ENCODE results near the gene CC2D2A.
"Not testable (repeated sequence)": the region's sequence is repeated elsewhere in the genome, so short reads cannot be mapped to it uniquely, and the experiment has no call there.

The CC2D2A gene

GRCh38 chr4:15601862-15602261 lies 132.2 kb downstream of the CC2D2A start:
- H3K4me1 ChIP-seq (ENCODE audit: control insufficient read depth, insufficient read depth, low read length): no peaks in the 10 kb centered on the region
- no peaks in the 10 kb centered on the region for H3K9me3 ChIP-seq (replicated peaks; ENCODE audit: low read length)
- peaks cover 66% of the 10 kb centered on the region for H3K36me3 ChIP-seq (ENCODE audit: insufficient read depth, low read length)

DNA sequence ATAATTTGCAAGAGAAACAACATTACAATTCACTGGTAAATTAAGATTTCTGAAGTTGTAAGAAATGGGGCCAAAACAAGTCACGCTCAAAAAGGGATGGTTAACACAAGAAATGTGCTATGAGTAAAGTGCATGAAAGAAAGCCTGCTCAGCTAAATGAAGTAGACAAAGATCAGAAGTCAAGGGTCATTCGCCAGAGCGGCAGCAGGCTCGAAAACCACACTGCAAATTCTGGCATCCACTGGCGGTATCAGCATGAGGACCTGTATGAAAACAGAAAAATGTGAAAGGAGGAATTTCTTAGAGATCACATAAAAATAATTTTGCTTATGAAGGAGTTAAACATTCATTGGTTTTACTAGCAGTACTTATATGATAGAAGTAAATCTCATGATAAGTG lies 135.9 kb downstream of the CC2D2A start:
- Histone ChIP-seq H3K4me1 (ENCODE audit: control insufficient read depth, insufficient read depth, low read length) (no peaks in the 10 kb centered on the region), H3K9me3 (replicated peaks; ENCODE audit: low read length) (no peaks in the 10 kb centered on the region), H3K9ac (ENCODE audit: low read depth, low read length) (no peak overlapping the region), H3K27me3 (ENCODE audit: control insufficient read depth, insufficient read depth, low read length) (no peaks in the 10 kb centered on the region), H3K36me3 (ENCODE audit: insufficient read depth, low read length) (peaks cover 44% of the 10 kb centered on the region), H3K4me3 (ENCODE audit: low read length) (no peak overlapping the region), H3K4me2 (ENCODE audit: low read length) (no peak overlapping the region)

More at GRCh38 chr4:15601862-15602261, 132.2 kb downstream of the CC2D2A start:
- Histone ChIP-seq H3K27me3 (ENCODE audit: control insufficient read depth, insufficient read depth, low read length) (no peaks in the 10 kb centered on the region), H3K4me2 (ENCODE audit: low read length) (no peak overlapping the region), H3K9ac (ENCODE audit: low read depth, low read length) (no peak overlapping the region), H3K4me3 (ENCODE audit: low read length) (no peak overlapping the region)

- H3K4me2 ChIP-seq (ENCODE audit: low read length): no peak overlapping the region
- H3K9ac ChIP-seq (ENCODE audit: low read depth, low read length): no peak overlapping the region
- no peaks in the 10 kb centered on the region for H3K4me1 ChIP-seq (ENCODE audit: control insufficient read depth, insufficient read depth, low read length)
- H3K27me3 ChIP-seq (ENCODE audit: control insufficient read depth, insufficient read depth, low read length): no peaks in the 10 kb centered on the region
- H3K4me3 ChIP-seq (ENCODE audit: low read length): no peak overlapping the region
- peaks cover 14% of the 10 kb centered on the region for H3K36me3 ChIP-seq (ENCODE audit: insufficient read depth, low read length)
- no peaks in the 10 kb centered on the region for H3K9me3 ChIP-seq (replicated peaks; ENCODE audit: low read length)
Measured at GRCh38 chr4:15610855-15611254, 141.2 kb downstream of the CC2D2A start.

DNA sequence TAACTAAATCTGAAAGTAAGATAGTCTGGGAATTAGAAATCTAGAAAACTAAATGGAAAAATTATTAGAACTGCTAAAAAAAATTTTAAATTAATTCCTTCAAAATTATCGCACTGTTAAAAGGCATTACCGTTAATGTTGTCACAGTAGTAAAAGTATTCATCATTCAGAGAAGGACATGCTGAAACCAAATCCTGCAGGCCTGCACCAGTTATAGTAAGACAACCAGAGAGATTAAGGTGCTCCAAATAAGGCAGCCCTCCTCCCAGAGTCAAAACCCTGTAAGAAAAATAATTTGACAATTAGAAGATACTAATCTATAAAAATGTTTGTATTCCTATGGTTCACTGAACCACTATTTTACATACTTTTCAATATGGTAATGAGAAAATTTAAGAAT lies 142.5 kb downstream of the CC2D2A start:
- Histone ChIP-seq H3K4me1 (ENCODE audit: control insufficient read depth, insufficient read depth, low read length) (no peaks in the 10 kb centered on the region), H3K9me3 (replicated peaks; ENCODE audit: low read length) (no peaks in the 10 kb centered on the region), H3K4me2 (ENCODE audit: low read length) (no peak overlapping the region), H3K9ac (ENCODE audit: low read depth, low read length) (no peak overlapping the region), H3K36me3 (ENCODE audit: insufficient read depth, low read length) (peaks cover 14% of the 10 kb centered on the region), H3K27me3 (ENCODE audit: control insufficient read depth, insufficient read depth, low read length) (no peaks in the 10 kb centered on the region), H3K4me3 (ENCODE audit: low read length) (no peak overlapping the region)

DNA sequence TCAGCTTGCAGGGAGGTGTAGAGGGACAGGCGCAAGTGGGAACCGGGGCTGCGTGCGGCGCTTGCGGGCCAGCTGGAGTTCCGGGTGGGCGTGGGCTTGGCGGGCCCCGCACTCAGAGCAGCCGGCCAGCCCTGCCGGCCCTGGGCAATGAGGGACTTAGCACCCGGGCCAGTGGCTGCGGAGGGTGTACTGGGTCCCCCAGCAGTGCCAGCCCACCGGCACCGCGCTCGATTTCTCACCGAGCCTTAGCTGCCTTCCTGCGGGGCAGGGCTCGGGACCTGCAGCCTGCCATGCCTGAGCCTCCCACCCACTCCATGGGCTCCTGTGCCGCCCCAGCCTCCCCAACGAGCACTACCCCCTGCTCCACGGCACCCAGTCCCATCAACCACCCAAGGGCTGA lies 145.2 kb downstream of the CC2D2A start:
- not testable (repeated sequence) for H3K4me2 ChIP-seq (ENCODE audit: low read length); H3K9ac ChIP-seq (ENCODE audit: low read depth, low read length); H3K27me3 ChIP-seq (ENCODE audit: control insufficient read depth, insufficient read depth, low read length); H3K4me3 ChIP-seq (ENCODE audit: low read length); H3K9me3 ChIP-seq (replicated peaks; ENCODE audit: low read length); H3K4me1 ChIP-seq (ENCODE audit: control insufficient read depth, insufficient read depth, low read length)
- peaks cover 12% of the 10 kb centered on the region for H3K36me3 ChIP-seq (ENCODE audit: insufficient read depth, low read length)

- not testable (repeated sequence) for H3K36me3 ChIP-seq (ENCODE audit: insufficient read depth, low read length); H3K4me3 ChIP-seq (ENCODE audit: low read length); H3K9me3 ChIP-seq (replicated peaks; ENCODE audit: low read length); H3K9ac ChIP-seq (ENCODE audit: low read depth, low read length); H3K4me1 ChIP-seq (ENCODE audit: control insufficient read depth, insufficient read depth, low read length); H3K27me3 ChIP-seq (ENCODE audit: control insufficient read depth, insufficient read depth, low read length); H3K4me2 ChIP-seq (ENCODE audit: low read length)
Measured at GRCh38 chr4:15617407-15617806, 147.7 kb downstream of the CC2D2A start.

DNA sequence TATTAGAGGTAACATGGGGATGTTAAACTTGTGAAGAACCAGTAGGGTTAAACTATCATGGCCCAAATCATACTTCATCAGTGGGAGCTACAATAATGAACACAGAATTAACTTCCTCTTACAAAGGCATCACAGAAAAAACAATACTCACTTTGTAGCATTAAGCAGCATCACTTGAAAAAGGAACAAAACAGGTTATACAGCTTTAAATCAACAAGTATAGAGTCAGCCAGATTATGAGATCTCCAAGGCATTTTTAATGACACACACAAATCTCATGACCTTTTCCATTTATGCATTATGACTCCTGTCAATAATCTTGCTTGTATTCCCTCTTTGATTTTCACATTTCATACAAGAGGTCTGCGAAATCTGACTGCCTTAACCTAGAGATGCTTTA lies 167.1 kb downstream of the CC2D2A start:
- Histone ChIP-seq H3K4me2 (ENCODE audit: low read length) (no peak overlapping the region), H3K9ac (ENCODE audit: low read depth, low read length) (no peak overlapping the region), H3K27me3 (ENCODE audit: control insufficient read depth, insufficient read depth, low read length) (no peaks in the 10 kb centered on the region), H3K9me3 (replicated peaks; ENCODE audit: low read length) (no peaks in the 10 kb centered on the region), H3K4me3 (ENCODE audit: low read length) (no peak overlapping the region), H3K36me3 (ENCODE audit: insufficient read depth, low read length) (peaks cover 38% of the 10 kb centered on the region), H3K4me1 (ENCODE audit: control insufficient read depth, insufficient read depth, low read length) (no peaks in the 10 kb centered on the region)

- H3K36me3 ChIP-seq (ENCODE audit: insufficient read depth, low read length): peaks cover 37% of the 10 kb centered on the region
- no peaks in the 10 kb centered on the region for H3K9me3 ChIP-seq (replicated peaks; ENCODE audit: low read length)
- H3K27me3 ChIP-seq (ENCODE audit: control insufficient read depth, insufficient read depth, low read length): no peaks in the 10 kb centered on the region
- no peak overlapping the region for H3K9ac ChIP-seq (ENCODE audit: low read depth, low read length)
- H3K4me1 ChIP-seq (ENCODE audit: control insufficient read depth, insufficient read depth, low read length): no peaks in the 10 kb centered on the region
- no peak overlapping the region for H3K4me3 ChIP-seq (ENCODE audit: low read length)
- H3K4me2 ChIP-seq (ENCODE audit: low read length): no peak overlapping the region
Measured at GRCh38 chr4:15638418-15638817, 168.7 kb downstream of the CC2D2A start.

GRCh38 chr4:15648600-15648999 lies 178.9 kb downstream of the CC2D2A start:
- peaks cover 5% of the 10 kb centered on the region for H3K36me3 ChIP-seq (ENCODE audit: insufficient read depth, low read length)
- no peaks in the 10 kb centered on the region for H3K9me3 ChIP-seq (replicated peaks; ENCODE audit: low read length)
- H3K4me3 ChIP-seq (ENCODE audit: low read length): no peak overlapping the region
- H3K27me3 ChIP-seq (ENCODE audit: control insufficient read depth, insufficient read depth, low read length): no peaks in the 10 kb centered on the region
- H3K4me1 ChIP-seq (ENCODE audit: control insufficient read depth, insufficient read depth, low read length): peaks cover 22% of the 10 kb centered on the region
- no peak overlapping the region for H3K4me2 ChIP-seq (ENCODE audit: low read length)
- H3K9ac ChIP-seq (ENCODE audit: low read depth, low read length): no peak overlapping the region

DNA sequence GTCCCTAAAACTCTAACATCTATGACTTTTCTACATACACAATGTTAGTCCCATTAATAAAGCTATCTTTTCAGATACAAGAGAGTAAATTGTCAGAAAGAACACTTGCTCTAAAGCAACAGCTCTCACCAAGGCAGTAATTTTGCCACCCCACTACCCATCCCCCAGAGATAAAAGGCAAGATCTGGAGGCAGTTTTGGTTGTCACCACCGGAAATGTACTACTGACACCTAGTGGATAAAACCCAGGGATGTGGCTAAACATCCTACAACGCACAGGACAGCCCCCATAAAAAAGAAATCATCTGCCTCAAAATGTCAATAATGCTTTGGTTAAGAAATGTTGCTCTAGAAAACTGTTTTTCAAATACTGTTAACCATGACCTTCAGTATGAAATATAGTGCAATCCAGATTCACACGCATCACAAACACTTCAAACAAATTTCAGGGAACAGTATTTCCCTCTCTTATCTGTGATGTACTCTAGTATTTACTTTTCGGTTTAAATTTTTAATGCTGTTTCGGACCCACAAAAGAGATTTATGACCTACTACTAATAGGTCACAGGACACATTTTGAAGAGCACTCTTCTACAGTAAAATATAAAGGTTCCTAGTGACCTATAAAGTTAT lies 180.3 kb downstream of the CC2D2A start:
- Histone ChIP-seq H3K36me3 (ENCODE audit: insufficient read depth, low read length) (no peaks in the 10 kb centered on the region), H3K9ac (ENCODE audit: low read depth, low read length) (no peak overlapping the region), H3K27me3 (ENCODE audit: control insufficient read depth, insufficient read depth, low read length) (no peaks in the 10 kb centered on the region), H3K9me3 (replicated peaks; ENCODE audit: low read length) (no peaks in the 10 kb centered on the region), H3K4me2 (ENCODE audit: low read length) (peak overlapping the region; percentile 2), H3K4me1 (ENCODE audit: control insufficient read depth, insufficient read depth, low read length) (peaks cover 22% of the 10 kb centered on the region), H3K4me3 (ENCODE audit: low read length) (no peak overlapping the region)
